ENCODE results near the gene ACVR1B. TPM values are rescaled to one million over a fixed set of nuclear protein-coding genes. Genes with fewer than 3 reads are reported as not detected.

ACVR1B gene
- total and polyA plus RNA-seq, 3 experiments from 2014 or later: 1.3 to 8.7 (median 7.8) TPM

DNA sequence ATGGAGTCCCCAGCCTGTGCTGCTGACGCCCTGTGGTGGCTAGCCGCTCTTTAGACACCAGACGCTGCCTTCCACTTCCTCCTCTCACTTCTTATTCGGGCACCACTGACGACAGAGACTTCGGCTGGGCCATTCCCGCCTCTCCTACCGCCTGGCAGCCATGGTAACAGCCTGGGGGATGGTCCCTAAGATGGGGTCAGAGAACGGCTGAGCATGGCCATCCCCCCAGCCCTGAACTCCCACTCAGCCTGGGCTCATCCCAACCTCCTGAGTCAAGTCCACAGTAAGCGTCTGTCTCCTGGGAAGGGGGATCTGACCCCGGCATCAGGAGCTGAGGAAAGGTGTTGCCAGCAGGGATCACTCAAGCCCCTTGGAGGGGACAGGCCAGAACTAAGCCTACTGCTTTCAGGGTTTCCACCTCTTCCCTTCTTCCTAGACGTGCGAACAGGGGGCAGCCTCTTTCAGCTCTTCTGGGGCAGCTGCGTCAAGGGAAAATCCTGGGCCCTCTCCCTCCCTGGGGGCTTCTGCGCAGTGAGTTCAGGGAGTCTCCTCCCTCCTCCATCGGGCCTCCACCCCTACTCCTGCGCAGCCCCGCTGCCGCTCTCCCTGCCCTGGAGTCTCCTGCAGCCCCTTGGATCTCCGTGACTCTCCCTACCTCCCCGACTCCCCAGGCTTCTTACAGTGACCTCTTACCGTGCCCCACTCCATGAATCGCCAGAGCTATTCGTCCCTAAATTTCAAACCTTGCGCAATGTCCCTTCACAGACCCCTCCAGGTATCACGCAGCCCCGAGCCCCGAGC lies 54.6 kb downstream of the ACVR1B start:
- H3K27ac Mint-ChIP-seq: peak overlapping the region; percentile 78 to 93 (median 88)

DNA sequence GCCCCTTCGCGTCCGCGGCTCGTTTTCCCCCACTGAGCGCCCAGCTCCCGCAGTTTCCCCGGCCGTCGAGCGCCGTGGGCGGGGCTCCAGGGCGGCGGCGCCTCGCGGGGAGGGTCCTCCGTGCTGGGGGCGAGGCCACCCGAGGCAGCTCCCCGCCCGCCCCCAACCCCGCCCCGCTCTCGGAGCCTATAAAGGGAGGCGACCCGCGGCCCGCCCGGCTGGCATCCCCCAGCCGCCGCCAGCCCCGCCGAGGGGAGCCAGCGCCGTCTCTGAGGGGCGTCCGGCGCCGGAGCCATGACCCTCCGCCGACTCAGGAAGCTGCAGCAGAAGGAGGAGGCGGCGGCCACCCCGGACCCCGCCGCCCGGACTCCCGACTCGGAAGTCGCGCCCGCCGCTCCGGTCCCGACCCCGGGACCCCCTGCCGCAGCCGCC lies 55.2 kb downstream of the ACVR1B start, which contains the start of gene TAMALIN:
TAMALIN (plus strand) TSS at position 221 of the 432 bp plus-strand sequence; CDS start at position 295, 74 bp downstream.
- Mint-ChIP-seq H3K4me1 (peaks cover 13 to 24% (median 15%) of the 10 kb centered on the region in 3 donors), H3K36me3 (peaks cover 0 to 17% (median 0%) of the 10 kb centered on the region in 3 donors), H3K27ac (peak within 1 kb of the TSS; percentile 88 to 93 (median 92)), H3K9me3 (no peaks in the 10 kb centered on the region), H3K4me3 (peak within 1 kb of the TSS; percentile 89 to 95 (median 91)), H3K27me3 (peaks cover 5 to 11% of the 10 kb centered on the region in 2 donors)
- DNase-seq: peak; percentile 73 to 87 (median 82)
- H3K27ac ChIP-seq (ENCODE audit: low read depth, low read length): peak within 1 kb of the TSS; percentile 67
- no peaks in the 10 kb centered on the region for H3K27me3 ChIP-seq (ENCODE audit: insufficient read depth, low read length, poor library complexity, severe bottlenecking)
- POLR2A ChIA-PET: interaction anchor here (0.8 to 2.5 kb wide), 6 partner anchors 9 to 63 kb away, joined by 3 to 10 read pairs (median 4); partner anchors contain the start of gene ATG101
- H3K36me3 ChIP-seq (ENCODE audit: insufficient read depth, low read length): peaks cover 6% of the 10 kb centered on the region
- CTCF ChIA-PET: interaction anchor here (0.8 to 21.9 kb wide), 4 partner anchors 14 to 26 kb away, joined by 3 to 488 read pairs (median 16); no protein-coding TSS in a partner anchor
- no peaks in the 10 kb centered on the region for H3K9me3 ChIP-seq (ENCODE audit: low read length)
- peaks cover 19% of the 10 kb centered on the region for H3K4me1 ChIP-seq (ENCODE audit: insufficient read depth, low read length)
- H3K4me3 ChIP-seq (ENCODE audit: low read length): peak within 1 kb of the TSS; percentile 71

More for the DNA sequence above, 54.6 kb downstream of the ACVR1B start:
- peaks cover 6% of the 10 kb centered on the region for H3K36me3 ChIP-seq (ENCODE audit: insufficient read depth, low read length)
- no peak overlapping the region for H3K4me3 ChIP-seq (ENCODE audit: low read length)
- peaks cover 5 to 11% of the 10 kb centered on the region in 2 donors for H3K27me3 Mint-ChIP-seq
- H3K4me1 Mint-ChIP-seq: peaks cover 13 to 24% (median 15%) of the 10 kb centered on the region in 3 donors
- H3K4me1 ChIP-seq (ENCODE audit: insufficient read depth, low read length): peaks cover 19% of the 10 kb centered on the region
- no peaks in the 10 kb centered on the region for H3K9me3 Mint-ChIP-seq
- peaks cover 0 to 14% (median 0%) of the 10 kb centered on the region in 3 donors for H3K36me3 Mint-ChIP-seq
- ChIA-PET POLR2A (interaction anchor here (0.9 to 2.5 kb wide), 4 partner anchors 8 to 64 kb away, joined by 3 to 10 read pairs (median 6); partner anchors contain the start of gene ATG101), CTCF (interaction anchor here (0.8 to 21.9 kb wide), 4 partner anchors 13 to 26 kb away, joined by 3 to 488 read pairs (median 16); no protein-coding TSS in a partner anchor)
- DNase-seq: peak in 1 of 5 donors; percentile 17
- no peaks in the 10 kb centered on the region for H3K9me3 ChIP-seq (ENCODE audit: low read length)
- H3K4me3 Mint-ChIP-seq: peak overlapping the region; percentile 84 to 91 (median 86)
- no peaks in the 10 kb centered on the region for H3K27me3 ChIP-seq (ENCODE audit: insufficient read depth, low read length, poor library complexity, severe bottlenecking)
- H3K27ac ChIP-seq (ENCODE audit: low read depth, low read length): no peak overlapping the region

DNA sequence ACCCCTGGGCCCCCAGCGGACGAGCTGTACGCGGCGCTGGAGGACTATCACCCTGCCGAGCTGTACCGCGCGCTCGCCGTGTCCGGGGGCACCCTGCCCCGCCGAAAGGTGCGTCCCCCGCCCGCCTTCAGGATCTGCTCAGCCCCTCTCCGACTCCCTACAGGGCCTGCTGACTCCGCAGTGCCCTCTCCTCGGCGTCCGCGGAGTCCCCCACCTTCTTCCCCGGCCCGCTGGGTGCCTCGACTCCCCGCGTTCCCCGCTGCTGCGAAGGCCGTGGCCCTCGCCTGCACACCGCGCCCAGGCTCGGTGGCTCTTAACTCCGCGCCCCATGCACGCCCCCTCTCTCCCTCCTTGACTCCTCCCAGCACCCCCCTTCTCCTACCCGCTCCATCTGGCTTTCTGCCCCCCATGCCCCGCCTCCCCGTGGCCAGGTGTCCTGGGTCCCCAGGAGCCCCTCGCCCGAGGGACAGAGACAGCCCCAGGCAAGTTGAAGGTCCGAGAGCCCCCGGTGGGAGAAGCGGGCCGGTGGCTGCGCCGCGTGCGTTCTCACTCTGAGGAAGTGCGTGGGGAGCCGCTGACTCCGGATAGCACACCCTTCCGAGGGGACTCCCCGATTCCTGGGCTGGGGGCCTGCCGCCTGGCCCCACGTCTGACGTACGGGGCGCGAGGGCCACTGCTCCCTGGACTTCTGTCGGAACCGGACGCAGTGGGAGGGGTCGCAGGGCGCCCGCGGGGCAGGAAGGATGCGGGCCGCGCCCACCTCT lies 55.8 kb downstream of the ACVR1B start:
- peak overlapping the region; percentile 89 to 95 (median 91) for H3K4me3 Mint-ChIP-seq
- peak overlapping the region; percentile 88 to 93 (median 92) for H3K27ac Mint-ChIP-seq
- ChIA-PET POLR2A (interaction anchor here (0.8 to 2.5 kb wide), 4 partner anchors 16 to 35 kb away, joined by 3 to 10 read pairs (median 6); no protein-coding TSS in a partner anchor), CTCF (interaction anchor here (0.8 to 21.9 kb wide), 4 partner anchors 14 to 22 kb away, joined by 4 to 488 read pairs (median 16); no protein-coding TSS in a partner anchor)
- Histone ChIP-seq H3K36me3 (ENCODE audit: insufficient read depth, low read length) (peaks cover 6% of the 10 kb centered on the region), H3K27me3 (ENCODE audit: insufficient read depth, low read length, poor library complexity, severe bottlenecking) (no peaks in the 10 kb centered on the region), H3K9me3 (ENCODE audit: low read length) (no peaks in the 10 kb centered on the region), H3K27ac (ENCODE audit: low read depth, low read length) (peak overlapping the region; percentile 67), H3K4me3 (ENCODE audit: low read length) (peak overlapping the region; percentile 71), H3K4me1 (ENCODE audit: insufficient read depth, low read length) (peaks cover 19% of the 10 kb centered on the region)
- H3K27me3 Mint-ChIP-seq: peaks cover 5 to 11% of the 10 kb centered on the region in 2 donors
- no peaks in the 10 kb centered on the region for H3K9me3 Mint-ChIP-seq
- peak; percentile 29 to 78 (median 70) for DNase-seq
- peaks cover 13 to 24% (median 15%) of the 10 kb centered on the region in 3 donors for H3K4me1 Mint-ChIP-seq
- H3K36me3 Mint-ChIP-seq: peaks cover 0 to 20% (median 0%) of the 10 kb centered on the region in 3 donors

DNA sequence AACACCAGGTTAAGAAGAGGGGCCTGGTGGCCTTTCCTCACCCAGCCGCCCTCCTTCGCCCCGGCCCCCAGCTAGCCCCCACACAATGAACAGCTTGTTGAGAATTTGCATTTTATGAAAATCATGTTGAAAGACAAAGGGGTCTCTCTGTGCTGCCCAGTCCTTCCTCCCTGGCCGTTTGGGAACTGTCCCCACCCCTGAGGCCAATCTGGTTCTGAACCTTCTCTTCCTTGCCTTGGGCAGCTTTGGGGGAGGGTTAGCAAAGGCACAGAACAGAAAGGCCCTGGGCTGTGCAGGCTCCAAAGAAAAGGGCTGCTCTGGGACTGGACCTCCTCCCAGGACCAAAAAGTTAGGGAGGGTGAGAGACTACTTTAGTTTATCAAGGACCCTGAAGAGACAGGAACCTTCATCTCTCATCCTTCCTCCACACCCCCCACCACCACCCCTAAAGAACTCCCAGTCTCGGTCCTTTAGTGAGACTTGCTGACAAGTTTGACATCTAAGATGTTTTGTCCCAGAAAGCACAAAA lies 56.5 kb downstream of the ACVR1B start:
- Mint-ChIP-seq H3K4me1 (peaks cover 13 to 24% (median 15%) of the 10 kb centered on the region in 3 donors), H3K27ac (peak overlapping the region; percentile 88 to 93 (median 92)), H3K9me3 (no peaks in the 10 kb centered on the region), H3K27me3 (peaks cover 5 to 11% of the 10 kb centered on the region in 2 donors), H3K36me3 (peaks cover 0 to 23% (median 0%) of the 10 kb centered on the region in 3 donors), H3K4me3 (peak overlapping the region; percentile 89 to 95 (median 91))
- no peaks in the 10 kb centered on the region for H3K27me3 ChIP-seq (ENCODE audit: insufficient read depth, low read length, poor library complexity, severe bottlenecking)
- no peaks in the 10 kb centered on the region for H3K9me3 ChIP-seq (ENCODE audit: low read length)
- POLR2A ChIA-PET: interaction anchor here (0.6 to 2.5 kb wide), 4 partner anchors 15 to 43 kb away, joined by 3 to 10 read pairs (median 3); partner anchors contain the start of gene NR4A1
- peaks cover 6% of the 10 kb centered on the region for H3K36me3 ChIP-seq (ENCODE audit: insufficient read depth, low read length)
- DNase-seq: no peak
- peak overlapping the region; percentile 71 for H3K4me3 ChIP-seq (ENCODE audit: low read length)
- H3K4me1 ChIP-seq (ENCODE audit: insufficient read depth, low read length): peaks cover 19% of the 10 kb centered on the region
- CTCF ChIA-PET: interaction anchor here (1.5 to 21.9 kb wide), 2 partner anchors 13 to 15 kb away, joined by 5 to 488 read pairs; no protein-coding TSS in a partner anchor
- peak overlapping the region; percentile 67 for H3K27ac ChIP-seq (ENCODE audit: low read depth, low read length)

DNA sequence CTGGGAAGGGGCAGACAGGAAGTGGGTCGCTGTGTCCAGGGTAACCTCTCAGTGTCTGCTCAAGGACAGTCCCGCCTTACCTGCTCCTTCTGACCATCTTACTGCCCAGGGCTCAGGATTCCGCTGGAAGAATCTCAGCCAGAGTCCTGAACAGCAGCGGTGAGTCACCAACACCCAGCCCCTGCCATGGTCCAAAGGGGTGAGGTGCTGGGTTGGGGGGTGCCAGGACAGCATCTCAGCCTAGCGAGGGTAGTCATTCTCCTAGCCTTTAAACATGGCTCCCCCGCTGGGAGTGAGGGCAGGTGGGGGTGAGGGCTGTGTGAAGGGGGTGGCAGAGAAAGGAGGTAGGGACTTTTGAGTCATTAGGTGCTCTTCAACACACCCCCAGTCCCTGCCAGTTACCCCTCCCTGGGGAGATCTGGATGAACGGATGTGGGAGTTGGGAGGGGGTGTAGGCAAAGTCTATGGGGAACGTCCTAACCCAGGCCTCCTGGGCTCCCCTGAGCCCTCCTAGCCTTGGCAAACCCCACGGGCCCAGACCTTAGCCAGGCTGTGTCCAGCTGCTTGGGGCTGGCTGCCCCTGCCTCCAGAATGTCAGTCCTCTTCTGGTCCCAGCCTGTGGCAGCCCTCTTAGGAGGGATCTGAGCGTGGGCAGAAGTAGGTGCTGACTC lies 57.7 kb downstream of the ACVR1B start:
- peaks cover 0 to 34% (median 0%) of the 10 kb centered on the region in 3 donors for H3K36me3 Mint-ChIP-seq

DNA sequence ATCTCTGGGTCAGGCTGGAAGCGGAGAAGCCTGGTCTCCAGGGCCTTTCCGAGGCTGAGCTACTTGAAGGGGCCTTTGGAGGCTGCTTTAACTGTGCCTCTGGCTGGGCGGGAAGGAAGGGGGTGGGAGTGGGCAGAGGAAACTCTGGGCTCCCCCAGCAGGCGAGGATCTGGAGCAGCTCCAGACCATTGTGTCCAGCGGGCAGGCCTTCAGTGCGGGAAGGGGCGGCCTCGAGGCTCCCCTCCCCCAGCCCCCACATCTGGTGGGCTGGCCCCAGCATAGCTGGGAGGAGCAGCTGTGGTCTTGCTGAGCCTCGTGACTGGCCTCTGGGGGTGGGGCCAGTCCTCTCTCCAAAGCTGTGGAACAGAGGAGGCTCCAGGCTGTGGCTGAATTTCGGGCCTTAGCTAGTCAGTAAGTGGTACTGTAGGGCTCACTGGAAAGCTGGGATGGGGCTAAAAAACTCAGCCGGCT lies 58.7 kb downstream of the ACVR1B start:
- peaks cover 5 to 11% of the 10 kb centered on the region in 2 donors for H3K27me3 Mint-ChIP-seq
- H3K36me3 Mint-ChIP-seq: peaks cover 0 to 36% (median 0%) of the 10 kb centered on the region in 3 donors
- H3K4me1 Mint-ChIP-seq: peaks cover 13 to 24% (median 15%) of the 10 kb centered on the region in 3 donors
- Histone ChIP-seq H3K27me3 (ENCODE audit: insufficient read depth, low read length, poor library complexity, severe bottlenecking) (no peaks in the 10 kb centered on the region), H3K4me3 (ENCODE audit: low read length) (no peak overlapping the region), H3K27ac (ENCODE audit: low read depth, low read length) (peak overlapping the region; percentile 47), H3K9me3 (ENCODE audit: low read length) (no peaks in the 10 kb centered on the region), H3K36me3 (ENCODE audit: insufficient read depth, low read length) (peaks cover 6% of the 10 kb centered on the region), H3K4me1 (ENCODE audit: insufficient read depth, low read length) (peaks cover 19% of the 10 kb centered on the region)
- H3K9me3 Mint-ChIP-seq: no peaks in the 10 kb centered on the region
- POLR2A ChIA-PET: interaction anchor here (0.5 kb wide), 1 partner anchor 12 kb away, joined by 3 read pairs; no protein-coding TSS in a partner anchor
- H3K27ac Mint-ChIP-seq: peak overlapping the region in 2 of 8 donors; percentile 47 to 91
- no peak overlapping the region for H3K4me3 Mint-ChIP-seq
- CTCF ChIA-PET: interaction anchor here (0.9 to 5.5 kb wide), 5 partner anchors 10 to 74 kb away, joined by 3 to 65 read pairs (median 5); no protein-coding TSS in a partner anchor
- DNase-seq: no peak

More for the DNA sequence above, 57.7 kb downstream of the ACVR1B start:
- Histone ChIP-seq H3K36me3 (ENCODE audit: insufficient read depth, low read length) (peaks cover 6% of the 10 kb centered on the region), H3K27ac (ENCODE audit: low read depth, low read length) (peak overlapping the region; percentile 24), H3K4me1 (ENCODE audit: insufficient read depth, low read length) (peaks cover 19% of the 10 kb centered on the region), H3K27me3 (ENCODE audit: insufficient read depth, low read length, poor library complexity, severe bottlenecking) (no peaks in the 10 kb centered on the region), H3K4me3 (ENCODE audit: low read length) (no peak overlapping the region), H3K9me3 (ENCODE audit: low read length) (no peaks in the 10 kb centered on the region)
- CTCF ChIA-PET: interaction anchor here (1.3 to 21.9 kb wide), 6 partner anchors 11 to 20 kb away, joined by 4 to 488 read pairs (median 8); no protein-coding TSS in a partner anchor
- POLR2A ChIA-PET: interaction anchor here (1.1 to 2.5 kb wide), 2 partner anchors 14 to 42 kb away, joined by 3 to 10 read pairs; partner anchors contain the start of gene NR4A1
- Mint-ChIP-seq H3K9me3 (no peaks in the 10 kb centered on the region), H3K27ac (peak overlapping the region in 5 of 8 donors; percentile 68 to 93 (median 92)), H3K4me3 (peak overlapping the region in 2 of 7 donors; percentile 91 to 92), H3K27me3 (peaks cover 5 to 11% of the 10 kb centered on the region in 2 donors), H3K4me1 (peaks cover 13 to 24% (median 15%) of the 10 kb centered on the region in 3 donors)
- DNase-seq: no peak
